Fibroblast of skin of right biceps (primary cell): ENCODE data around the gene PCMT1.

ENCODE experiments used
- DNase-seq: peaks from one replicate; pipeline ENCODE4 v3.0.0-alpha.2; 2013

PCMT1 gene

DNA sequence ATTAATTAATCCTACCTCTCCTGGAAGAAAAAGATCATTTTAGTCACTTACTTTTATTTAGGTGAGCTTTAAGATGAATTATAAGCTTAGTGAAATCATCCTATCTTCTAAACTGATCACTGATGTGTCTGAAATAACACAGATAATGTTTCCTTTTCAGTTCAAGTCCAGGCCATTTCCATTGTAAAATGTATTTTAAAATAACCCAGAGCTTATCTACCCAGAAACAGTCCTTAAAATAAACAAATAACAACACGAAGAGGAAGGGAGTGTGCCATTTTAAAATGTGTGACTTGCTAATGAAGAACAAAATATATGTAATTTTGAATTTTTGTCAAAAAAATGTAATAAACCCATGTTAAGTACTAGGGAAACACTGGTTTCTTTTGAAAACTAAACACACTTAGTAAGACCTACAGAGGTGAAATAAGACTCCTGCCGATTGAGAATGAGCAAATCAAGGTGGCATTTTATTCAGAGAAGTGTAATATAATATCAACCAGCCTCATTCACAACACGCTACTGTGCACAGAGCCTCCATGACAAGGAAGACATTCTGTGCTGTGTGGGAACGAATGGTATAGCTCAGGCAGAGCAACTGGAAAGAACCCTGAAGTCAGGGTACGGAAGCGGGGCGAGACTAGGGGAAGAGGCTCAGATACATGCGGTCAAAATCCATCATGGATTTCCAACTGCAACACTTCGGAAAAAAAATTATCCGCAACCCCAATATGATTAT lies 106.9 kb downstream of the PCMT1 start:
- DNase-seq: no peak

DNA sequence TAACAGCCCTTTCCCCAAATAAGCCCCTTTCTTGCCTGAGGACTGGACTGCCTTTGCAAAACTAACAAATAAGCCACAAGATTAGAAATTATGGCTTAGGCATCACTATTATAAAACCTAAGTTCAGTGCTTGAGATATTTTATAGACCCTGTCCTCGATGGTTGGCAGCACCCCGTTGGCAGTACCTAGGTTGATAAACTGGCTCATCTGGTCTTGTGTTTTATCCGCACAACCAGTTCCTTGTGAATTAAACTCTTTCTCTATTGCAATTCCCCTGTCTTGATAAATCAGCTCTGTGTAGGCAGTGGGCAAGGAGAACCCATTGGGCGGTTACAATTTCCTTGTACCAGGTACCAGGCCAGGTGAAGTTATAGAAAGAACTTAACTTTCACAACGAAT lies 108.0 kb downstream of the PCMT1 start:
- no peak for DNase-seq

DNA sequence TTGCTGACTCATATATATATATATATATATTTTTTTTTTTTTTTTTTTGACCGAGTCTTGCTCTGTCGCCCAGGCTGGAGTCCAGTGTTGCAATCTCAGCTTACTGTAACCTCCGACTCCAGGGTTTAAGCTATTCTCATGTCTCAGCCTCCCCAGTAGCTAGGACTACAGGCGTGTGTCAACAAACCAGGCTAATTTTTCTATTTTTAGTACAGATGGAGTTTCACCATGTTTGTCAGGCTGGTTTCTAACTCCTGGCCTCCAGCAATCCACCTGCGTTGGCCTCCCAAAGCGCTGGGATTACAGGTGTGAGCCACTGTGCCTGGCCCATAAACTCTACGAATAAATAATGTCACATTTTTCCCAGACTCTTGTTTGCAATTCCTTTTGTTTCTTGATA lies 109.8 kb downstream of the PCMT1 start:
- DNase-seq: peak; percentile 70

DNA sequence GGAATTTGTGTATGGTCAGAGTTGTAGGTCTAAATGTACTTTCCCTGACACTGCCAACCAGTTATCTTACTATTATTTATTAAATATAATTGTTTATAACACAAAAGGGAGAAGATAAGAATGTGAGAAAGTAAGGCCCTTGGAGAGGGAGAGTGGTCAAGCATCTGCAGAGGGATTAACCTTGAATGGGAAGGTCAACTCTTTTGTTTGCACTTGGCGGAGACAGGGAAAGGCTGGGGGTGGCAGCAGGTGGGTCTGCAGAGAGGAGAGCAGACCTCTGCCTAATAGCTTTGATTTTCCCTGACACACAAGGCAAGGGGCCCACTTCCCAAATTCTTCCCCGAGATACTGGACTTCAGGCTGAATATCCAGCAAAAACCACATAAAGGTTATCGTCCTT lies 110.4 kb downstream of the PCMT1 start:
- DNase-seq: no peak

DNA sequence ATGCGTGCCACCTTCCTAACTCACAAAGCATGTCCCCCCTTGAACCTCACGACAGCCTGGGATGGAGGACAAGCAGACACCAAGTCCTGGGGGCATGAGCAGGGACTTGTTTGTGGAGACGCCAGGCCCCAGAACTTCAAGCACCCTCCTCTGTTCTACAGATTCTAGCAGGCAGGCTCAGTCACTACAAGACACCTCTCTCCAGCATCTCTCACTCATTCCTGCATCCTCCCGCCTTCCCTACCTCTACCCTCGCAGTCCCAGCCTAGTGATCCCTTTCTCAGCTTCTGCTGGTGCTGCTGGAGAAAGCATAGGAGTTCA lies 110.9 kb downstream of the PCMT1 start:
- no peak for DNase-seq
